Measurements from ENCODE around the gene METTL27.
A peak's percentile ranks its signal among the peaks of the same experiment; 100 is the strongest.
"Not testable (repeated sequence)": the region's sequence is repeated elsewhere in the genome, so short reads cannot be mapped to it uniquely, and the experiment has no call there.

METTL27 gene, protein sequence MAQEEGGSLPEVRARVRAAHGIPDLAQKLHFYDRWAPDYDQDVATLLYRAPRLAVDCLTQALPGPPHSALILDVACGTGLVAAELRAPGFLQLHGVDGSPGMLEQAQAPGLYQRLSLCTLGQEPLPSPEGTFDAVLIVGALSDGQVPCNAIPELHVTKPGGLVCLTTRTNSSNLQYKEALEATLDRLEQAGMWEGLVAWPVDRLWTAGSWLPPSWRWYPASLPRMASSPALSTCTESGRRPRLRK

DNA sequence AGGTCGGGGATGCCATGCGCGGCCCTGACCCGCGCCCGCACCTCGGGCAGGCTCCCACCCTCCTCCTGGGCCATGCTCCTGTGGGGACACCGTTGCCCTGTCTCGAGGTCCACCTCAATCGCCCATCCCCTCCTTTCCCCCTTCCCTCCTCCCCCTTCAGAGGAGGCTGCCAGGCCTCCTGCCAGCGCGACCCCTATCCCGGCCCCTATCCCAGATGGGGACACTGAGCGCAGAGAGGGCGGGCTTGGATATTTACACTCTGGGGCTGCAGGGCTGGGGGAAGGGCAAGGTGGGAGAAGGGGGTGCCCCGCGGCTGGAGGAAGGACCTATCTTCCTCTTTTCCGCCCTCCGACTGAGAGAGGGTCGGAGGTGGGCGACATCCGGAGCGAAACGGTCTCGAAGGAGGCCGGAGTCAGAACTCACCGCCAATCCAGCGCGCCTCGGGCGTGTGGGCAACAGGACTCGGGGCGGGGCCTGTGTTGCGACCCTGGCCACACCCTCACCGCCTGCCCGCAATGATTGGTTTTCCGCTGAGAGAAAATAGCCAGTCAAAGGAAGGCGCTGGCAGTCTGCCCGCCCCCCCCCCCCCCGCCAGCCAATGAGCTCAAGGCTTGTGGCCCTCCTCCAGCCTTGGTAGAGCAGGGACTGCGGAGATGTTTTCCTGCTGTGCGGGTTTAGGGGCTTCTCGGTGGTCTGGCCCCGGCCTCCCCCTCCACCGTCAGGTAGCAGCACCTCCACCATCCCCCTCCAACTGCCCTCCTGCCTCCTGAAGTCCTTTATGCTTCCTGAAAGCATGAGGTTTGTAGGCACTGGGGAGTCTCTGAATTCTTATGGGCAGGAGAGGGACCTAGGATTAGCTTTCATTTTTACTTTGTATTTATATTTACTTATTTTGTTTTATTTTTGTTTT, at the start of gene METTL27:
Gene METTL27 (minus strand): TSS at position 450 of the 910 bp plus-strand sequence. CDS start 376 bp downstream, at position 74.
- peak; percentile 68 to 86 for DNase-seq (ENCODE audit: low read depth in 1 of 2, low spot score in 1 of 2)

DNA sequence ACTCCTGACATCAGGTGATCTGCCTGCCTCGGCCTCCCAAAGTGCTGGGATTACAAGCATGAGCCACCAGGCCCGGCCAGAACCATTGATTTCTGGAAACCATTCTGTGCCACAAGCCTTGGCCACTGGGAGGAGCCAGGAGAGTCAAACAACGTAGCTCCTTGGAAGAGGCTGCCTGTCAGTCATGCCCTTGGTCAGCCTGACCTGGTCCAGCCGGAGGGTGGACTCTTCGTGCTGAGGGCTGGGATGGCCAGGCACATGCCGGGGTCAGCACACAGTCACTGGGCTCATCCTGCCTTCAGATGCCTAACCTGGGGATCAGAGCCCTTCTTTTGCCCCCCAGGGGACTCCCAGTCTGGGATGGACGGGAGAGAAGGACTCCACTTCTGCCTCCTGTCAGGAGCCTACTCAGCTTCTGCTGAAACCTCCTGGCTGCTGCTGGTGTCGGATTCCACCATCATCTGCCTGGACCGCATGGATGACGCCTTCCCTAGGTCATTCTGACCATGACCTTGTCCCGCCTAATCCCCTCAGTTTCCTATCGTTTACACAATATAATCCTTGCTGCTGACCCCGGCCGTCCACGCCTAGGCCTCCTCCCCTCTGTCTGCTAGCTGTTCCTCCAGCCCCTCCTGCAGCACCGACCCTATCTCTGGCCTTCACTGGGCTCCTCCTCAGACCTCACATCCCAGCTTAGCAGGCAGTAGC, 49.0 kb upstream of the METTL27 start:
- DNase-seq (ENCODE audit: low read depth in 1 of 2, low spot score in 1 of 2): no peak

DNA sequence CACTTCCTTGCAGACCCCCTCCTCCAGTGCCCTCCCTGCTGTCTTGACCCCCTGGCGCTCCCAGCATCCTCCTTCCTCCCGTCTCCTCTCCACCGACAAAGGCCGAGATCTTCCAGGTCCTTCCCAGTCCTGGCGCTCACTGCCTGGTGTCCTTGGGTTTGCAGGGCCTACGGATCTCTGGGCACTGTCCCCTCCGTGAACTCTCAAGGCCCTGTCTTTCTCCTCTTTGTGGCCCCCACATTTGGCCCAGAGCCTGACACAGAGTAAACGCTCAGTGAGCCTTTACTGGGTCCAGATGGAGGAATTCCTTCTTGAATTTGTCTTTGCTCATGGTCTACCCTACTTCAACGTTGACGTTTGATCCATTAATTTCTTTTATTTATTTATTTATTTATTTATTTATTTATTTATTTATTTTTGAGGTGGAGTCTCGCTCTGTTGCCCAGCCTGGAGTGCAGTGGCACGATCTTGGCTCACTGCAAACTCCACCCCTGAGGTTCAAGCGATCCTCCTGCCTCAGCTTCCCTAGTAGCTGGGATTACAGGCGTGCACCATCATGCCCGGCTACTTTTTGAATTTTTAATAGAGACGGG, 48.3 kb upstream of the METTL27 start:
- DNase-seq (ENCODE audit: low read depth in 1 of 2, low spot score in 1 of 2): no peak

DNA sequence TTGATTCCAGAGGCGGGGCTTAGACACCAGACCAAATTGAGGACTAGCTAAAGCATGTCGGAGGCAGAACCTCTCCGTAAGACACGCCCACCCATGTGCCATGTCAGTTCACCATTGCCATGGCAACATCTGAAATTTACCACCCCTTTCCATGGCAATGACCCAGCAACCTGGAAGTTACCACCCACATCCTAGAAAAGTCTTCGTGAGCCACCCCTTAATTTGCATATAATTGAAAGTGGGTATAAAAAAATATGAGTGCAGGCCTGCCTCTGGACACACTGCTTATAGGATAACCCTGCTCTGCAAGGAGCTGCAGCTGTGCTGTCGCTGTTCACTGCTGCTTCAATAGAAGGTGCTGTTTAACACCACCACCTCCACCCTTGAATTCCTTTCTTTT, 46.6 kb upstream of the METTL27 start:
- no peak for DNase-seq (ENCODE audit: low read depth in 1 of 2, low spot score in 1 of 2)

DNA sequence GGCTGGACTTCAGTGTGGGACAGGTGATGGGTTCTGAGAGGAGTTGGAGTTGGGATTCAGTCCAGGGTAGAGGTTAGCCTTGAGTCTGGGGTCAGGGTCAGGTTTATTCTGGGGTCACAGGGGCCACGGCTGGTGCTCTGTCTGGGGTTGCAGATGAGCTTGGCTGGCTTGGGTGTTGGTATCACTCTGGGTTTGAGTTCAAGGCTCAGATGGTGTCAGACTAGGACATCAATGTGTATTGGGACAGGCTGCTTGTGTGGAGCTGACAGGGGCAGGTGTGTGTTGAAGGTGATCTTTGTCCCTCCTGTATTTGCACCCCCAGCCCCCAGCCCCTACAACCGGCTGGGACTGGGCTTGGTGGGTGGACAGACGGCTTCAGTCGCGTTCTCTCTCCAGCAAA, 45.4 kb upstream of the METTL27 start:
- DNase-seq (ENCODE audit: low read depth in 1 of 2, low spot score in 1 of 2): no peak

DNA sequence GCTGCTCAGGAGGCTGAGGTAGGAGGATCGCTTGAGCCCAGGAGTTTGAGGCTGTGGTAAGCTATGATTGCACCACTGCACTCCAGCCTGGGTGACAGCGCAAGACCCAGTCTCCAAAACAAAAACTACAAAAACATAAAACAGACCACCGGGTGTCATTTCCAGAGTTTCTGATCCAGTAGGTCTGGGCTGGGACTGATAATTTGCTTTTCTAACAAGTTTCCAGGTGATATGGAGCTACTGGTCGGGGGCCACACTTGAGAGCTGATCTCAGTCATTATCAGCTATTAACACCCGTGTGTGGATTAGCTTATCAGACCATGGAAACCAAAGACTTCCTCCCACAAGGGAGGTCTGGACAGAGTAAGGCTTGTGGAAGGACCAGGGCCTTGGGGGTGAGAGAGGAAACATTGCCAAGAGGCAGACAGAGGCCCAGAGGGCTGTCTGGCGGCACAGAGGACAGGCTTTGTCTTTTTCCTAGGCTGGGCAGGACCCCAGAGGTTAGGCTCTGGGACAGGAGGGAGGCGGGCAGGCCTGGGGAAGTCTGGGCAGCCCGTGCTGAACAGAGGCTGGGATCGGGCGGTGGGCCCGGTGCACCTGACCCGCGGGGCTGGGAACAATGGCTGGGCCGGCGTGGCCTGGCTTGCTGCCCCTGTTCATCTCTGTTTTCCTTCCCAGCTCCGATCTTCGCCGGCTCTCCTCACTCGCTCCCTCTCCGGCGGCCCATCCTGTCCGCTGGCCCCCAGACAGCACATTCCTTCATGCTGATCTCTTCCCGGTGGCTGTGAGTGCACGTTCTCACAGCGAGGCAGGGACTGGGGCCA, 43.9 kb upstream of the METTL27 start:
- no peak for DNase-seq (ENCODE audit: low read depth in 1 of 2, low spot score in 1 of 2)

DNA sequence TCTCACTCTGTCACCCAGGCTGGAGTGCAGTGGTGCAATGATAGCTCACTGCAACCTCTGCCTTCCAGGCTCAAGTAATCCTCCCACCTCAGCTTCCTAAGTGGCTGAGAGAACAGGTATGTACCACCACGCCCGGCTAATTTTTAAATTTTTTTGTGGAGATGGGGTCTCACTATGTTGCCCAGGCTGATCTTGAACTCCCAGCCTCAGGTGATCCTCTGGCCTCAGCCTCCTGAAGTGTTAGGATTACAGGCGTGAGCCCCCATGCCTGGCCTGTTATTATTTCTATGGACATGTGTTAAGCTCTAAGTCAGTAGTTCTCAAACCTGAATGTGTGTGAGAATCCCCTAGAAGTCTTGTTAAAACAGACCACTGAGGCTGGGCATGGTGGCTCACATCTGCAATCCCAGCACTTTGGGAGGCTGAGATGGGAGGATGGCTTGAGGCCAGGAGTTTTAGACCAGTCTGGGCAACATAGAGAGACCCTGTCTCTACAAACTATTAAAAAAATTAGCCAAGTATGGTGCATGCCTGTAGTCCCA, 43.2 kb upstream of the METTL27 start:
- DNase-seq (ENCODE audit: low read depth in 1 of 2, low spot score in 1 of 2): no peak

DNA sequence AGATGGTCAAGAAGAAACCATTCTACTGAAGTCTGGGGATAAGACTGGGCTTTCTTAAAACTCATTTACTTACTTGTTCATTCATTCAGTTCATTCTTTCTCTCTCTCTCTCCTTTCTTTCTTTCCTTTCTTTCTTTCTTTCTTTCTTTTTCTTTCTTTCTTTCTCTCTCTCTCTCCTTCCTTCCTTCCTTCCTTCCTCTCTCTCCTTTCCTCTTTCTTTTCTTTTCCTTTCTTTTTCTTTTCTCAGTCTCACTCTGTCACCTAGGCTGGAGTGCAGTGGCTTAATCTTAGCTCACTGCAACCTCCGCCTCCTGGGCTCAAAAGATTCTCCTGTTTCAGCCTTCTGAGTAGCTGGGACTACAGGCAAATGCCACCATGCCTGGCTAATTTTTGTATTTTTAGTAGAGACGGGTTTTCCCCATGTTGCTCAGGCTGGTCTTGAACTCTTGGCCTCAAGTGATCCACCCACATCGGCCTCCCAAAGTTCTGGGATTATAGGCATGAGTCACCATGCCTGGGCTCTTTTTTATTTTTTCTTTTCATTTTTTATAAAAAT, 42.6 kb upstream of the METTL27 start:
- DNase-seq (ENCODE audit: low read depth in 1 of 2, low spot score in 1 of 2): not testable (repeated sequence)

DNA sequence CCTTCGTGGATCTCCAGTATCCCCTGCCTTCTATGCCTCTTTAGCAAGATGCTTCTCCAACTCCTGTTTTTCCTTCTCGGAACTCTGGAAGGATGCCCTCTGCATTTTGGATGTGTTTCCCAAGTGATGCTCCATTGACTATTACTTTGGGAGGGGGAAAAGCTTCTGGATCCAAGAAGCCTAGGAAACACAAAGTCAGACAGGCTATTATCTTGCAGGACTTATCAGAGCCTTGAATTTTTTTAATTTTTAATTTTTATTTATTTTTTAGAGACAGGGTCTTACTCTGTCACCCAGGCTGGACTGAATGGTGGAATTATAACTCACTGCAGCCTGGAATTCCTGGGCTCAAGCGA, 39.7 kb upstream of the METTL27 start:
- DNase-seq (ENCODE audit: low read depth in 1 of 2, low spot score in 1 of 2): no peak

DNA sequence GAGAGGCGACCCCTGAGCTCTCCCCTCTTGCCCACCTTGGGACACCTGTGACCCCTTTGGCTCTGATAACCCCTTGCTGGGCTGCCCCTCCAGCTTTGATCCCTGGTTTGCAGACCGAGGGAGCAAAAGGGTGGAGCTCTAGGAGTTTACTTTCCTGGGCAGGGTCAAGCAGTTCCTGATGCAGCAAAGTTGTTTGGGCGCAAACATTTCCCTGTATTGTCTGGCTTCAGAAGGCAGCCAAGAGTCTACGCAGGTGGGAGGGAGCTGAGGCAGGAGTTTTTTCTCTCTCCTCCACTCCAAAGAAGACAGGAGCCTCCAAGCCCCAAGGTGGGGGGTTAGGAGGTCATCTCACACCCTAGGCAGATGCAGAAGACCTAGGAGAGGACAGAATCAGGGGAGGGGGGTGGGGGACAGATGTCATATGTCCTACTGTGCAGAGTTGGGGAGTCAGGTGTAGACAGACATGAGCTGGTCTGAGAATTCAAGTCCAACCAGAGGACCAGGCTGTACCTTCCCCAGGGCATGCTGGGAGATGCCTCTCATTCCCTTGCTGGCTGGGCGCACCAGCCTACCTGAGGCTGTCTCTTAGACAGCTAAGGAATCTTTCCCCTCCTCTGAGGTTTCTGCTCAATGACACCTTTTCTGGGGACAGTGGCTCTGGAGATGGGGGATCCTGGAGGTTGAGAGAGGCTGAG, 39.2 kb upstream of the METTL27 start:
- no peak for DNase-seq (ENCODE audit: low read depth in 1 of 2, low spot score in 1 of 2)

DNA sequence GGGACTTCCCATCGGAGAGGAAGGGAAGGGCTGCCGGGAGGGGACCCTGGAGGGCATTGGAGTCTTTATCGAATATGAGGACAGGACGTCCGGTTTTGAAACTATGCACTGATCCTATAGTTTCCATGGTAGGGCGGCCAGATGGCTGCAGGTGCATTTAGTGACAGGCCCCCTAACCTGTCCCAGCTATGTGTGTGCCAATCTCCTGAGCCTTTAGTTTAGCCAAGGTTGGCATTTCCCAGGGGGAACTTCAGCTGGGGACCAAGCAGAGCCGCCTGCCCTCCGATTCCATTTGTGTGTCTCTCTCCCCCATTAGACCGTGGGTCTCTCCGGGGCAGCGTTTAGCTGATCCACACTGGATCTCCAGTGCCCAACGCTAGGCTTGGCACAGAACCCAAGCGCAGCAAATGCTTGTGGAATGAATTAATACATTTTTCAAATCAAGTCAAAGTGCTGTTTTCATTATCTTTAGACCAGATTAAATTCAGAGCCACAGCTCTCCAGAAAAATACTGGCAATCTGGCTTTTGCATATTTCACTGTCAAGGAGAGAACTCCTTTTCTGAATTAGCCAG, 38.5 kb upstream of the METTL27 start:
- no peak for DNase-seq (ENCODE audit: low read depth in 1 of 2, low spot score in 1 of 2)

DNA sequence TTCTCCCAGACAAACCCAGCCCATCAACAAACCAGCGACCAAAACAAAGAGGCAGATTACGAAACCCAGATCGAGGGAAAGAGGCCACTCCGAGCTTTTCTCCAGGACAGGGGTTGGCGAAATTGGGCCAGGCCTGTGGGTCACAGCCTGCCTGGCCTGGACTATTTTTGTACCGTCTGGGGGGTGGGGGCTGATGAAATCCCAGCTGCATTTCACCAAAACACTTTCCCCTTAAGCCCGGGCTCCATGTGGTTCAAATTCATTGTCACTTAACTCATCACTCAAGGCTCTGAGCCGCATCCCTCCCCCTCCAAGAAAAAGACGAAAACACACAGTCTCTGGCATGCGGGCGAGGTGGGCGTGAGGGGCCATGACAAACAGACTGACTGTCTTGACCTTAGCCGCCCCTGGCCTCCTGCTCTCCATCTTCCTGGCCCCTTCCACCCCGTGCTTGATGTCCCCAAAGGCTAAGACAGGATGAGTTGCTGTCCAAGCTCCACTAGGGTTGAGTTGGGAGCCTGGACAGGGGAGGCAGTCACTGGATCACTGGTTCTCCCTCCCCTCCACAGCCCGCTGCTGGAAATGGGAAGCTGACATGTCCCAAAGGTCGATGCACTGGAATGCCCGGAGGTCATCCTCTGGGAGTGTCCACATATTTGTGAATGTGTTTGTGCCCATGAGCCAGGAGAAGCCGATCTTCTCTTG, 37.8 kb upstream of the METTL27 start:
- DNase-seq (ENCODE audit: low read depth in 1 of 2, low spot score in 1 of 2): no peak

DNA sequence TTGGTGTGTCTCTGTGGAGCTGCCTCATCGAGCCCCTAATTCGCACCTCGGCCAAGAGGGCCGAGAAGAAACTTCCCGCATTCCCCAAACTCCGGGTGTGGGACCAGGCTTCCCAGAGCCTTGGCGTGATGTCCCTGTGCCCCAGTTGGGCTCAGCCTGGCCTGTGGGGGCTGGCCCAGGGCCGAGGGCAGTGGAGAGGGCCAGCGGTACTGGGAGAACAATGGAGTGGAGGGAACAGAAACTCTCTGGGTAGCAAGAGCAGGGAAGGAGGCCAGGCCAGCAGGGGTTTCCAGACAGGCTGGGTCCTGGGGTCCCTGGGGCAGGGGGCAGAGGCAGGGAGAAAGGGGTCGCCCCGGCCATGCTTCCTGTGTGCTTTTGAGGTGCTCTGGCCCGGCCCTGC, 34.7 kb upstream of the METTL27 start:
- DNase-seq (ENCODE audit: low read depth in 1 of 2, low spot score in 1 of 2): no peak

DNA sequence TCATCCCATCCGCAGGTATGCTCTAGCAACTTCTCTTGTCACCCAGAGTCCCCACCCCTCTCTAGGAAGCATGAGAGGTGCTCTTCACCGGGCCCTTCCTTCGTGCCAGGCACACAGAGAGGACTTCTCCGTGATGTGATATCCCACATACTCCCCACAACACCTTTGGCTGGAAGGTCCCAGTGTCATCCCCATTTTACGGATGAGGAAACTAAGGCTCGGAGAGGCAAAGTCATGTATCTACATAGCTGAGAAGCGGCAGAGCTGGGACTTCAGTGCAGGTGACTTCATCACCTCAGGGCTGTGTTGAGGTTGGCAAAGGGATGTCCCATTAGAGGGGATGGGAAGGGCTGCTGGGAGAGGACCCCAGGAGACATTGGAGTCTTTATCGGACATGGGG, 34.0 kb upstream of the METTL27 start:
- DNase-seq (ENCODE audit: low read depth in 1 of 2, low spot score in 1 of 2): no peak

DNA sequence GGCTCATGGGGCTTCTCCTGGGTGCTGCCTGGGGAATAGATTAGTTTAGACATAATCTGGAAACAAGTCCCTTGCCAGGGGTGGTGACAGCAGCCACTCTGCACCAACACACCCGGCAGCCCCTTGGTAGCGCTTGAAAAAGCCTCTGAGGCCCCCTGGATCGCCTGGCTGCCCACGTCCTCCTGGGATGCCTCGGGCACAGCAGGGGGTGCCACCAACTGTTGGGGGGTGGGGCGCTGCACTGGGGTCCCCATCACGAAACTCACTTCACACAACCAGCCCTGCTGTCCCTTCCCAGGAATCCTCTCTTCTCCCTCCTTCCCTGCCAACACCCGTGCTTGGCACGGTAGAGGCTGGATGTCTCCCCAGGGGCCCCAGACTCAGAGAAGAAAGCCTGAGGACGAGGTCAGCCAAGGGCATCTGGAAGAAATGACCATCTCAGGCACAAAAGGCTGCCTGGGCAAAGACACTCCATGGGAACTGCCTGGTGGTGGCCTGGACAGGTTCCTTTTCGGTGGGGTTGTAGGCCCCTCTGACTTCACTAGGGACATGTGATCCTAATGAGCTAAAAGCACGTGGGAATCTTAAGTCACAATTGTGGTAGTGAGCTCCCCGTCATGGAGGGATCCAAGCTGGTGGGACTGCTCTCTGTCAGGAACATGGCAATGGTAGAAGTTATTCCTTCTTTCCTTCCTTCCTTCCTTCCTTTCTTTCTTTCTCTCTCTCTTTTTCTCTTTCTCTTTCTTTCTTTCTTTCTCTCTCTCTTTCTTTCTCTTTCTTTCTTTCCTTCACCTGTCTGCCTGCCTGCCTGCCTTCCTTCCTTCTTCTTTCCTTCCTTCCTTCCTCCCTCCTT, 30.0 kb upstream of the METTL27 start:
- no peak for DNase-seq (ENCODE audit: low read depth in 1 of 2, low spot score in 1 of 2)

DNA sequence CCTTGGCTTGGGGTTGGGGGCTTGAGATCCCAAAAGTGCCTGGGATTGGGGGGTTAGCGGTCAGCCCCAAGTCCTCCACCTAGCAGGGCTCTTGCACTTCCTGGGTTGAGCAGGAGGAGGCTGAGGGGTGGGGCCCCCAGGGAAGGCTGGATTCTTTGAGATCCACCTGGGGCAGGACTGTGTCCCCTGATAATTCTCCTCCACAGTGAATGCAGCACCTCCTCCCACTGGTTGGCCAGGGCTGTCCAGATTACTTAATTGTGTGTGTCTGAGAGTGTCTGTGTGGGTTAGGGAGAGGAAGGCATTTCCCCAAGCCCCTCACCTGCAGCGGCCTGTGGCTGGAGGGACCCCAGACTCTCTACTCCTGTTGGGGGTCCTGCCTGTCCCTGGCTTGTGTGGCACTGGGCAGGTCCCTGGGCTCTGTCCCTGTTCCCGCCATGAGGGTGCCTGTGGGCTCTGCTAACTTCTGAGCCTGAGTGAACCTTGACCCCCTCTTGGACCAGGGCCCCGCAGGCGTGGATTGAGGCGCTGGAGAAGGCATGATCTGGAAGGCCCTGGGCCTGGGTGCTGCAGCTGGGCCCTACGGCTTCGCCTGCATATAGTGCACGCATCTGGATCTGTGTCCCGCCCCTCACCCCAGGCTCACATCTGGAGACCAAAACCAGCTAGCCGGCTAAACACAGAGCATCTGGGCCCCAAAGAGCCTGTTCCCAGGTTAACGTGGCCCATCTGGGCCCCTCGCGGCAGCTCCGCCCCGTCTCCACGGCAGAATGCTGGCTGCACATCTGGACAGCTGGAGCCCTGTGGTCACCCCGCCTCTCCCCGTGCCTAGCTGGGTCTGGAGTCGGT, 29.1 kb upstream of the METTL27 start:
- no peak for DNase-seq (ENCODE audit: low read depth in 1 of 2, low spot score in 1 of 2)

DNA sequence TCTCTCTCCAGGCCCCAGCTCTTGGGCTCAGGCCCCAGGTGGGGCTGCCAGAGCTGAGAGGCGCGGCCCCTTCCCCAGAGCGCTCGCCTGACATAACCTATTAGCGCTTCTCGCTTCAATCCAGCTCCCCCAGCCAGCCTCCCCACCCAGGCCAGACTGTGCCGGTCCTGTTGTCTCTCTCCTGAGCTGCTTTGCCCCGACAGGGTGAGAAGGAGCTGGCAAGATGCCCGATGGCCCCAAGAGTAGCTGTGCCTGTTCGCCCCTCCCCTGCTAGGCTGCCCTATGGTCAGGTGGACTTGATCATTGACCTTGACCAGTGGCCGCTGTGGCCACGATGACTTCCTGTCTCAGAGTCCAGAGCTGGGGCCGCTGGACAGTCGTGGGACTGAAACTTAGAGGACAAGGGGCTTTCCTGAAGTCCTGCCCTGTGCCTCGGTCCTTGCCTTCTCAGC, 27.8 kb upstream of the METTL27 start:
- DNase-seq (ENCODE audit: low read depth in 1 of 2, low spot score in 1 of 2): no peak
